ENCODE results near the gene DSE. TPM values are rescaled to one million over a fixed set of nuclear protein-coding genes. Genes with fewer than 3 reads are reported as not detected.
A peak's percentile ranks its signal among the peaks of the same experiment; 100 is the strongest.

The DSE gene
- total and polyA plus RNA-seq, 2 donors (not counting 1 experiment from before 2014, with no cell fraction given): 71.0 to 89.2 TPM

DNA sequence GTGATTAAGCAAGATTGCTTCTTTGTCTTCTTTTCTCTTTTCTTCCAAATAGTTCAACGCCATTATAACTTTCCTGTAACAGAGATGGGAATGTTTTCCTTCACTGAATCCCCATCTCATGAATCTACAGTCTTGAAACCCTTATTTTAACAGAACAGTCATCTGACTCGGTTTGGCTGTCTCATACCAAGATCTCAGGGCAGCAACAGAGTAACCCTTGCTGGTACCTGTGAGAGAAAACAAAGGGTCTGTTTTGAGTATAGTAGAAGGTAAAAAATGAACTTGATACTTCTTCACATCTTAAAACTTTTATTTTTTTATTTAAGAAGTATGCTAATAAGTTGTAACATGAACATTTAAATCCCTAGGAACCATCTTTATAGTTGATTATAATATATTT, 19.6 kb upstream of the DSE start:
- H3K79me2 ChIP-seq (ENCODE audit: control insufficient read depth, insufficient read depth, low read length): no peaks in the 10 kb centered on the region
- H4K20me1 ChIP-seq (ENCODE audit: control insufficient read depth, extremely low read depth, insufficient read depth, low read length): no peaks in the 10 kb centered on the region
- H3K9ac ChIP-seq (ENCODE audit: insufficient read depth, low read length): no peak overlapping the region
- no peaks in the 10 kb centered on the region for H3K9me3 ChIP-seq (ENCODE audit: control insufficient read depth, insufficient read depth, low read depth, low read length)
- peaks cover 8% of the 10 kb centered on the region for H3K4me1 ChIP-seq (ENCODE audit: control insufficient read depth, extremely low read depth, insufficient read depth, low read length)
- no peak overlapping the region for H3K27ac ChIP-seq (ENCODE audit: insufficient read depth, low read length)
- no peak overlapping the region for H3K4me2 ChIP-seq (ENCODE audit: extremely low read depth, insufficient read depth, low read length)
- no peak overlapping the region for H2AFZ ChIP-seq (ENCODE audit: low read length)
- no peak for DNase-seq (ENCODE audit: low read depth in 2 of 2)
- no peaks in the 10 kb centered on the region for H3K27me3 ChIP-seq (ENCODE audit: control insufficient read depth, insufficient read depth, low read length)
- no peak for TF ChIP-seq EZH2 (IDR thresholded peaks at IDR 0.05; ENCODE audit: low read length, missing control alignments)
- TF ChIP-seq, protein P1, sequence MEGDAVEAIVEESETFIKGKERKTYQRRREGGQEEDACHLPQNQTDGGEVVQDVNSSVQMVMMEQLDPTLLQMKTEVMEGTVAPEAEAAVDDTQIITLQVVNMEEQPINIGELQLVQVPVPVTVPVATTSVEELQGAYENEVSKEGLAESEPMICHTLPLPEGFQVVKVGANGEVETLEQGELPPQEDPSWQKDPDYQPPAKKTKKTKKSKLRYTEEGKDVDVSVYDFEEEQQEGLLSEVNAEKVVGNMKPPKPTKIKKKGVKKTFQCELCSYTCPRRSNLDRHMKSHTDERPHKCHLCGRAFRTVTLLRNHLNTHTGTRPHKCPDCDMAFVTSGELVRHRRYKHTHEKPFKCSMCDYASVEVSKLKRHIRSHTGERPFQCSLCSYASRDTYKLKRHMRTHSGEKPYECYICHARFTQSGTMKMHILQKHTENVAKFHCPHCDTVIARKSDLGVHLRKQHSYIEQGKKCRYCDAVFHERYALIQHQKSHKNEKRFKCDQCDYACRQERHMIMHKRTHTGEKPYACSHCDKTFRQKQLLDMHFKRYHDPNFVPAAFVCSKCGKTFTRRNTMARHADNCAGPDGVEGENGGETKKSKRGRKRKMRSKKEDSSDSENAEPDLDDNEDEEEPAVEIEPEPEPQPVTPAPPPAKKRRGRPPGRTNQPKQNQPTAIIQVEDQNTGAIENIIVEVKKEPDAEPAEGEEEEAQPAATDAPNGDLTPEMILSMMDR (conservative IDR thresholded peaks at IDR 0.05 in 1 of 2, IDR thresholded peaks at IDR 0.05 in 1 of 2; ENCODE audit: low read depth in 1 of 2, low read length in 2 of 2): no peak
- H3K36me3 ChIP-seq (ENCODE audit: control insufficient read depth, insufficient read depth, low read length): no peaks in the 10 kb centered on the region
- no peak overlapping the region for H3K4me3 ChIP-seq (replicated peaks in 1 of 4; ENCODE audit: control extremely low read depth in 1 of 4, insufficient read depth in 1 of 4, low read depth in 3 of 4, low read length in 4 of 4)

DNA sequence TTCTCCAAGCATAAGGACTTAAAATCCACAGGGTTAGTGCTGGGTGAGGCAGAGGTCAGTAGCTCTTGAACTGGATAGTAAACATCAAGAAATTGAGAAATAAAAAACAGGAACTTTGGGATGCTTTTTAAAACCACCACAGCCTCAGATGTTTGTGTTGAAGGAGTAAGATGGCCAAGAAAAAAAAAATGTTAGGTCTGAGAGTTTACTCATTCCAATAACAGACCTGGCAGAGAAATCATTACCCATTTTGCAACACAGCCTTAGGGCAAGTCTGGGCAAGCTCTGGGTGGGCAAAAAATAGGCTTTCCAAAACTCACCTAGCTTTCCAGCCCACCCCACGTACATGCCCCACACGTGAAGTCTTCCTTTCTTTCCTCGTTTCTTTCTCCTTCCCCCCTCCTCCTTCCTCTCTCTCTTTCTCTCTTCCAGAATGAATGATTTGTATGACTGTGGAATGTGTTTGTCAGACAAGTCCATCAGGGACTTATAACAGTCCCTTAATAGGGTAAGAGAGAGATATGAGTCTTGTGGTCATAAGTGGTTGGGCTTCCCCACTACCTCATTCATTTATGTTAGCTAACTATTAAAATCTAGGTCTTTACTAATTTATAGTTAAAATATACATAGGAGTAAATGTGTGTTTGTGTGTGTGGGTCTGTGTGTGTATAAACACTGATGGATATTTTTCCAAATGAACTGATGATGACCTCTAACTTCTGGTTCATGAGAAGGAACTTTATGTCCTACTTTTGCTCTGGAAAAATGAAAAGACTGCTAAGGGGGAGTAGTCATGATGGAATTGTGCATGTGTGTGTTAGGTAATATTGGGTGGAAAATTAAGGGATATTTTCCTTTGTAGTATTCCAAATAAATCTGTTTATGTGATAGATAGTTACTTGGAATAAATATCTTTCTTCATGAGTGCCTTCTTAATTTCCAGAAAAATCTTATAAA, 18.0 kb upstream of the DSE start:
- Histone ChIP-seq H3K4me2 (ENCODE audit: extremely low read depth, insufficient read depth, low read length) (peak overlapping the region; percentile 48), H3K4me1 (ENCODE audit: control insufficient read depth, extremely low read depth, insufficient read depth, low read length) (peaks cover 8% of the 10 kb centered on the region), H3K9ac (ENCODE audit: insufficient read depth, low read length) (no peak overlapping the region), H2AFZ (ENCODE audit: low read length) (peak overlapping the region; percentile 73), H3K4me3 (replicated peaks in 1 of 4; ENCODE audit: control extremely low read depth in 1 of 4, insufficient read depth in 1 of 4, low read depth in 3 of 4, low read length in 4 of 4) (no peak overlapping the region), H3K79me2 (ENCODE audit: control insufficient read depth, insufficient read depth, low read length) (no peaks in the 10 kb centered on the region), H3K9me3 (ENCODE audit: control insufficient read depth, insufficient read depth, low read depth, low read length) (no peaks in the 10 kb centered on the region), H4K20me1 (ENCODE audit: control insufficient read depth, extremely low read depth, insufficient read depth, low read length) (no peaks in the 10 kb centered on the region), H3K27me3 (ENCODE audit: control insufficient read depth, insufficient read depth, low read length) (no peaks in the 10 kb centered on the region), H3K36me3 (ENCODE audit: control insufficient read depth, insufficient read depth, low read length) (no peaks in the 10 kb centered on the region), H3K27ac (ENCODE audit: insufficient read depth, low read length) (peak overlapping the region; percentile 34)
- TF ChIP-seq EZH2 (IDR thresholded peaks at IDR 0.05; ENCODE audit: low read length, missing control alignments): no peak
- TF ChIP-seq, protein P1 (conservative IDR thresholded peaks at IDR 0.05 in 1 of 2, IDR thresholded peaks at IDR 0.05 in 1 of 2; ENCODE audit: low read depth in 1 of 2, low read length in 2 of 2): no peak
- DNase-seq (ENCODE audit: low read depth in 2 of 2): peak; percentile 77 to 80

DNA sequence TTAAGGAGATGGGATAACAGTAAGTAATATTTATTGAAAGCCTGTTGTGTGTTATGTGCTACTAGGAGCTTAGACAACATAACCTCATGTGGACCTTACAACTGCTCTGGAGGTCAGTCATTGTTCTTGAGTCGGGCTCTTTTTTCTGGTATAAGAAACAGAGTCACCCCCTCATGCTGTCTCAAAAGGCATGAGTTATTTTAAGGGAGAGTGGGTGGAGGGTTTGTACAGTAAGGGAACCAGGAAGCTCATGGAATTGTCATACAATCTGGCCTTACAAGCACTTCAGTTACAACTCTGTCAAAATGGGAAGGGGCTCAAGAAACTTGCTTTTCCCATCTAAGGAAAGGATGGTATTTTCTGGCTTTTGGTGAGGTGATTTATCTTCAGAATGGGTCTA, 16.5 kb upstream of the DSE start:
- Histone ChIP-seq H3K9me3 (ENCODE audit: control insufficient read depth, insufficient read depth, low read depth, low read length) (no peaks in the 10 kb centered on the region), H3K27ac (ENCODE audit: insufficient read depth, low read length) (no peak overlapping the region), H3K36me3 (ENCODE audit: control insufficient read depth, insufficient read depth, low read length) (no peaks in the 10 kb centered on the region), H2AFZ (ENCODE audit: low read length) (no peak overlapping the region), H4K20me1 (ENCODE audit: control insufficient read depth, extremely low read depth, insufficient read depth, low read length) (no peaks in the 10 kb centered on the region), H3K79me2 (ENCODE audit: control insufficient read depth, insufficient read depth, low read length) (no peaks in the 10 kb centered on the region), H3K27me3 (ENCODE audit: control insufficient read depth, insufficient read depth, low read length) (no peaks in the 10 kb centered on the region), H3K4me1 (ENCODE audit: control insufficient read depth, extremely low read depth, insufficient read depth, low read length) (peaks cover 8% of the 10 kb centered on the region), H3K4me2 (ENCODE audit: extremely low read depth, insufficient read depth, low read length) (no peak overlapping the region), H3K9ac (ENCODE audit: insufficient read depth, low read length) (no peak overlapping the region), H3K4me3 (replicated peaks in 1 of 4; ENCODE audit: control extremely low read depth in 1 of 4, insufficient read depth in 1 of 4, low read depth in 3 of 4, low read length in 4 of 4) (no peak overlapping the region)
- TF ChIP-seq, protein P1 (conservative IDR thresholded peaks at IDR 0.05 in 1 of 2, IDR thresholded peaks at IDR 0.05 in 1 of 2; ENCODE audit: low read depth in 1 of 2, low read length in 2 of 2): no peak
- TF ChIP-seq EZH2 (IDR thresholded peaks at IDR 0.05; ENCODE audit: low read length, missing control alignments): no peak
- peak in 1 of 2 donors; percentile 19 for DNase-seq (ENCODE audit: low read depth in 2 of 2)
